HG03442 (cell line): Measurements from ENCODE around the gene MORN5.

Experiments used
- ATAC-seq: cut with Tn5 transposase; IDR thresholded peaks from one replicate; pipeline ENCODE4 v1.9.1; 2021; ENCODE audit warnings: mild to moderate bottlenecking, moderate library complexity; ENCODE audit not compliant: unreplicated experiment

Gene MORN5

GRCh38 chr9:122190597-122191381 is 31.1 kb downstream of the MORN5 start:
- no peak for ATAC-seq

- no peak for ATAC-seq
These were observed 31.9 kb downstream of the MORN5 start for GRCh38 chr9:122191584-122191983.

GRCh38 chr9:122192261-122192875 is 32.7 kb downstream of the MORN5 start:
- ATAC-seq, result no peak

GRCh38 chr9:122192914-122193525 is 33.3 kb downstream of the MORN5 start:
- ATAC-seq, result no peak

- no peak for ATAC-seq
These were observed 33.9 kb downstream of the MORN5 start for GRCh38 chr9:122193651-122194050.

- no peak for ATAC-seq
These were observed 36.2 kb downstream of the MORN5 start for GRCh38 chr9:122195875-122196274.

GRCh38 chr9:122197426-122197825 is 37.7 kb downstream of the MORN5 start:
- ATAC-seq, result no peak

GRCh38 chr9:122197882-122198281 is 38.2 kb downstream of the MORN5 start:
- ATAC-seq, result no peak

- no peak for ATAC-seq
These were observed 41.4 kb downstream of the MORN5 start for GRCh38 chr9:122200960-122201595.

GRCh38 chr9:122201641-122202040 is 41.9 kb downstream of the MORN5 start:
- ATAC-seq, result no peak

GRCh38 chr9:122202111-122202510 is 42.4 kb downstream of the MORN5 start:
- no peak for ATAC-seq

GRCh38 chr9:122204055-122204454 is 44.3 kb downstream of the MORN5 start:
- ATAC-seq, result no peak

- no peak for ATAC-seq
These were observed 44.8 kb downstream of the MORN5 start for GRCh38 chr9:122204491-122204890.

GRCh38 chr9:122205176-122205575 is 45.5 kb downstream of the MORN5 start:
- no peak for ATAC-seq

- ATAC-seq, result no peak
These were observed 46.7 kb downstream of the MORN5 start for GRCh38 chr9:122206118-122207046.

GRCh38 chr9:122207096-122207495 is 47.4 kb downstream of the MORN5 start:
- ATAC-seq, result no peak

GRCh38 chr9:122209451-122209850 is 49.7 kb downstream of the MORN5 start:
- ATAC-seq, result no peak

GRCh38 chr9:122212473-122213004 is 52.8 kb downstream of the MORN5 start:
- ATAC-seq, result no peak

GRCh38 chr9:122213102-122213588 is 53.4 kb downstream of the MORN5 start:
- no peak for ATAC-seq
